ENCODE results near the gene MPC2. TPM values are rescaled to one million over a fixed set of nuclear protein-coding genes. Genes with fewer than 3 reads are reported as not detected.

Gene MPC2
- total RNA-seq, 1 experiment from 2014 or later, result 71.7 TPM

- no peak for TF ChIP-seq CTCF (IDR thresholded peaks at IDR 0.05)
- no peak for TF ChIP-seq TCF7L2 (IDR thresholded peaks at IDR 0.05; ENCODE audit: low read depth, low read length)
- no peaks in the 10 kb centered on the region for H3K9me3 ChIP-seq (ENCODE audit: control insufficient read depth, insufficient read depth, low read depth, low read length)
- BruUV-seq (replicated peaks), result no TSS peak
- POLR2A ChIA-PET, result no interaction called here
- intact Hi-C loops (cut with micrococcal nuclease; ENCODE audit: unreplicated experiment) (no loop called here), in situ Hi-C loops (cut with HindIII; ENCODE audit: low pct_unique_long_range_greater_than_20kb, low sequenced_read_pairs) (no loop called here)
- DNase-seq (ENCODE audit: low read depth, low spot score) (no peak), ATAC-seq (no peak)
- H3K27ac ChIP-seq (ENCODE audit: low read length), result no peak overlapping the region
- H3K4me1 ChIP-seq (ENCODE audit: control insufficient read depth, insufficient read depth, low read length), result no peaks in the 10 kb centered on the region
- no peak overlapping the region for H3K4me3 ChIP-seq (ENCODE audit: low read depth in 2 of 2, low read length in 2 of 2)
- CTCF ChIA-PET, result no interaction called here
- no peaks in the 10 kb centered on the region; the same call in none of the 2 replicates for H3K36me3 ChIP-seq (ENCODE audit: control insufficient read depth, insufficient read depth, low read length)
- H3K27me3 ChIP-seq (ENCODE audit: control insufficient read depth, insufficient read depth, low read length), result no peaks in the 10 kb centered on the region
These were observed 19.9 kb downstream of the MPC2 start for GRCh38 chr1:167916766-167917511.

GRCh38 chr1:167915569-167915968 is 21.3 kb downstream of the MPC2 start:
- Histone ChIP-seq H3K27me3 (ENCODE audit: control insufficient read depth, insufficient read depth, low read length) (no peaks in the 10 kb centered on the region), H3K4me3 (ENCODE audit: low read depth in 2 of 2, low read length in 2 of 2) (no peak overlapping the region), H3K36me3 (ENCODE audit: control insufficient read depth, insufficient read depth, low read length) (no peaks in the 10 kb centered on the region; the same call in none of the 2 replicates), H3K27ac (ENCODE audit: low read length) (no peak overlapping the region), H3K4me1 (ENCODE audit: control insufficient read depth, insufficient read depth, low read length) (no peaks in the 10 kb centered on the region), H3K9me3 (ENCODE audit: control insufficient read depth, insufficient read depth, low read depth, low read length) (no peaks in the 10 kb centered on the region)
- in situ Hi-C loops (cut with HindIII; ENCODE audit: low pct_unique_long_range_greater_than_20kb, low sequenced_read_pairs) (no loop called here), intact Hi-C loops (cut with micrococcal nuclease; ENCODE audit: unreplicated experiment) (no loop called here)
- ChIA-PET CTCF (no interaction called here), POLR2A (no interaction called here)
- DNase-seq (ENCODE audit: low read depth, low spot score) (no peak), ATAC-seq (no peak)
- TF ChIP-seq CTCF (IDR thresholded peaks at IDR 0.05), result no peak
- no peak for TF ChIP-seq TCF7L2 (IDR thresholded peaks at IDR 0.05; ENCODE audit: low read depth, low read length)
- TF ChIP-seq SIN3A (IDR thresholded peaks at IDR 0.05; ENCODE audit: borderline replicate concordance, insufficient read depth, low read depth, low read length), result no peak
- no peak for TF ChIP-seq POLR2AphosphoS5 (IDR thresholded peaks at IDR 0.05; ENCODE audit: low read depth, low read length)
- TF ChIP-seq REST (IDR thresholded peaks at IDR 0.05; ENCODE audit: insufficient read depth in 1 of 2, low read depth in 2 of 2, low read length in 1 of 2), result no peak
- BruUV-seq (replicated peaks), result no TSS peak

Data from Panc1 (cell line).